Skeletal muscle cell (primary cell): ENCODE results near the gene COL3A1.

Experiments
- DNase-seq: peaks from one replicate; pipeline ENCODE4 v3.0.0-alpha.2; 2010; ENCODE audit warnings: low read depth
- H3K4me3 ChIP-seq: 2 replicates; pipeline ENCODE4 v1.5.1; 2011; ENCODE audit warnings: low read depth, mild to moderate bottlenecking, control low read depth, low read length, moderate library complexity

Gene COL3A1

GRCh38 chr2:188974164-188974563, at the start of gene COL3A1:
COL3A1 (plus strand) TSS chr2:188974373; CDS start chr2:188974490, 117 bp downstream.
- peak; percentile 61 for DNase-seq
- H3K4me3 ChIP-seq = peak within 1 kb of the TSS; percentile 56

- H3K4me3 ChIP-seq = no peak overlapping the region
- no peak for DNase-seq
These were observed 45.5 kb upstream of the COL3A1 start for GRCh38 chr2:188928643-188929042.

- H3K4me3 ChIP-seq = no peak overlapping the region
- no peak for DNase-seq
These were observed 42.8 kb upstream of the COL3A1 start for GRCh38 chr2:188931361-188931760.

- peak; percentile 85 for DNase-seq
- no peak overlapping the region for H3K4me3 ChIP-seq
These were observed 36.6 kb upstream of the COL3A1 start for GRCh38 chr2:188937228-188938220.

- no peak for DNase-seq
- H3K4me3 ChIP-seq = no peak overlapping the region
These were observed 34.0 kb upstream of the COL3A1 start for GRCh38 chr2:188940171-188940570.

- DNase-seq = no peak
- no peak overlapping the region for H3K4me3 ChIP-seq
These were observed 29.7 kb upstream of the COL3A1 start for GRCh38 chr2:188944442-188944841.

GRCh38 chr2:188949046-188949818, 24.9 kb upstream of the COL3A1 start:
- H3K4me3 ChIP-seq = no peak overlapping the region
- DNase-seq = no peak

- H3K4me3 ChIP-seq = no peak overlapping the region
- no peak for DNase-seq
These were observed 21.3 kb upstream of the COL3A1 start for GRCh38 chr2:188952901-188953300.

GRCh38 chr2:188956290-188956689, 17.9 kb upstream of the COL3A1 start:
- no peak for DNase-seq
- H3K4me3 ChIP-seq = no peak overlapping the region

- no peak for DNase-seq
- H3K4me3 ChIP-seq = no peak overlapping the region
These were observed 17.2 kb upstream of the COL3A1 start for GRCh38 chr2:188956961-188957360.

- H3K4me3 ChIP-seq = no peak overlapping the region
- no peak for DNase-seq
These were observed 16.5 kb upstream of the COL3A1 start for GRCh38 chr2:188957646-188958045.

GRCh38 chr2:188963741-188964140, 10.4 kb upstream of the COL3A1 start:
- no peak overlapping the region for H3K4me3 ChIP-seq
- DNase-seq = no peak

- no peak overlapping the region for H3K4me3 ChIP-seq
- DNase-seq = no peak
These were observed 9.1 kb upstream of the COL3A1 start for GRCh38 chr2:188964976-188965546.

- H3K4me3 ChIP-seq = no peak overlapping the region
- no peak for DNase-seq
These were observed 8.6 kb upstream of the COL3A1 start for GRCh38 chr2:188965563-188965962.

GRCh38 chr2:188966079-188966571, 8.0 kb upstream of the COL3A1 start:
- DNase-seq = no peak

GRCh38 chr2:188966728-188967440, 7.3 kb upstream of the COL3A1 start:
- no peak overlapping the region for H3K4me3 ChIP-seq
- DNase-seq = peak; percentile 56

More at GRCh38 chr2:188966079-188966571, 8.0 kb upstream of the COL3A1 start:
- no peak overlapping the region for H3K4me3 ChIP-seq

GRCh38 chr2:188969236-188969635, 4.9 kb upstream of the COL3A1 start:
- DNase-seq = no peak
- H3K4me3 ChIP-seq = no peak overlapping the region

- no peak overlapping the region for H3K4me3 ChIP-seq
- DNase-seq = no peak
These were observed 4.5 kb upstream of the COL3A1 start for GRCh38 chr2:188969651-188970050.

GRCh38 chr2:188970211-188970610, 4.0 kb upstream of the COL3A1 start:
- no peak for DNase-seq
- H3K4me3 ChIP-seq = no peak overlapping the region
